ENCODE data around the gene TAC4. TPM values are rescaled to one million over a fixed set of nuclear protein-coding genes. Genes with fewer than 3 reads are reported as not detected.

The TAC4 gene, protein sequence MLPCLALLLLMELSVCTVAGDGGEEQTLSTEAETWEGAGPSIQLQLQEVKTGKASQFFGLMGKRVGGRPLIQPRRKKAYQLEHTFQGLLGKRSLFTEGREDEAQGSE
- not detected for total RNA-seq

DNA sequence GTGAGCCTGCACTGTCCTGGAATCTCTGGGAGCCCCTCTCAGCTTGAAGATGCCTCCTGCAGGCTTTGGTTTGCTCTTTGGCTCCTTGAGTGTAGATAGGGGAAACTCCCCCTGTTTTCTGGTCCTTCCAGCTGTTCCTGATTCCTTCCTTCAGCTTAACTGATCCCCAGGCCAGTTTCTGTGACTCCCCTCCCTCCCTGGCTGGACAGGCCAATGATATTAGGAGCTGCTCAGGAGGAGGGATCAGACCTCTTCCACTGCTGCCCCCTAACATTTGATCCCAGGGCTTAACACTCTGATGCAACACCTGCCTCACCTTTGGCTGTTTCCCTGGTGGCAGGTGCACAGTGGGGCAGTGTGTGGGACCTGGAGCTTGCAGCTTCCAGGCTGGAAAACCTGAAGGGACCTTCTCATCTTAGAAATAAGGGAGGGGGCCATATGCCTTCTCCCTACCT, at the start of gene TAC4:
Gene TAC4 (minus strand): TSS at position 51 of the 455 bp plus-strand sequence. CDS start 52 bp downstream, outside the sequence.

GRCh38 chr17:49788478-49789242, 59.2 kb downstream of the TAC4 start, which contains the start of gene KAT7:
Gene KAT7 (plus strand): TSS chr17:49788681. CDS start chr17:49788835, 154 bp downstream.

Other genes with a start within 250 kb of the TAC4 start
- 129 TPM for gene SPOP, start 170.0 kb downstream of the TAC4 start, total RNA-seq
- gene SLC35B1, start 140.1 kb downstream of the TAC4 start, total RNA-seq: 51.4 TPM
- gene FAM117A, start 83.9 kb downstream of the TAC4 start, total RNA-seq: 3.0 TPM
- gene KAT7, start 59.4 kb downstream of the TAC4 start, total RNA-seq: 59.3 TPM
- not detected for gene DLX4, start 121.1 kb upstream of the TAC4 start, total RNA-seq
- gene DLX3, start 147.2 kb upstream of the TAC4 start, total RNA-seq: not detected
- 33.4 TPM for gene ITGA3, start 208.0 kb upstream of the TAC4 start, total RNA-seq
- gene PDK2, start 247.3 kb upstream of the TAC4 start, total RNA-seq: 21.5 TPM